ENCODE measurements around the gene CHMP6.
A peak's percentile ranks its signal among the peaks of the same experiment; 100 is the strongest.
"Not testable (repeated sequence)": the region's sequence is repeated elsewhere in the genome, so short reads cannot be mapped to it uniquely, and the experiment has no call there.

Gene CHMP6

GRCh38 chr17:81030312-81030711 is 38.7 kb downstream of the CHMP6 start:
- DNase-seq (ENCODE audit: low read depth) = not testable (repeated sequence)

GRCh38 chr17:81030741-81031565 is 39.3 kb downstream of the CHMP6 start:
- DNase-seq (ENCODE audit: low read depth) = no peak

DNA sequence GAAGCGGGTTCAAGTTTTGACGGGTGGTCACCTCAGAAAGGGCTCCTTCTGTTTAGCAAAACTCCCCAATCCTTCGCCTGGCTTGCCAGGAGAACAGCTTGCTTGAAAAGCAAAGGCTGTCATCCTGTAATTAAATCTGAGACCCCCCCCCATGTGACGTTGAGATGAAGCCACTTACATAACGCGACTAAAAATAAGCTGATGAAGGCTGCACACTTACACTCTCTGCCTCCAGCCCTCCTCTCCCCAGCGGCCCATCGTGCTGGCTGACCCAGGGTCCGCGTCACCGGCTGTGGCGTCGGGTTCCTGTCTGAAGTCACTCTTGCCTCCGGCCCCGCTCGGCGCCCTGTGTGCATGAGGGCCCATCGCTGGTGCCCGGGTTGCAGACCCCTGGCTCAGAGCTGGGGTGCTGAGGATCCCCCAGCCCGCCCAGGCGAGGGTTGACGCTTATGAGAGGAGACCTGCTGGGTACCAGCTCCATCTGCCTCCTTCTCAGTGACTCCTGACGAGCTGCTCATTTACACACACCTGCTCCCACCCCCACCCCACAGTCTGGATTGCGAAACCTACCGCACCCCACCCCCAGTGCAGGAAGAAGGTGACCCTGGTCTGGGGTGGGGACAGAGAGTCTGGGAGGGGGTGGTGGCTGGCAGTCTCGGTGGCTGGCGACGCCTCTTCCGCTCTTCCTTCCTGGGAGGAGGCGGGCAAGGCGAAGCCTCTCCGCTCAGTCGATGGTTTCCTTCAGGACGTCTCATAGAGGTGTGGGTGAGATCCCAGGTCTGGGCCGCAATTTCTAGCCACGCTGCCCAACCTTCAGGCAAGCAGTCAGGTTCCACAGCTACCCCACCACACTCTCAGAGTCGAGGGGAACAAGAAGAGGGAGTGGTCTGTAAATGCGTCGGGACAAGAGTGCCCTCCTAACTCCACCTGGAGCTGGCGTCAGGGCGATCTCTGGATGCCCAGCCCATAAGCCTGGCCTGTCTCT is 40.2 kb downstream of the CHMP6 start:
- DNase-seq (ENCODE audit: low read depth) = no peak

GRCh38 chr17:81032641-81033480 is 41.2 kb downstream of the CHMP6 start:
- DNase-seq (ENCODE audit: low read depth) = no peak

- no peak for DNase-seq (ENCODE audit: low read depth)
Measured at GRCh38 chr17:81033535-81034167, 42.0 kb downstream of the CHMP6 start.

DNA sequence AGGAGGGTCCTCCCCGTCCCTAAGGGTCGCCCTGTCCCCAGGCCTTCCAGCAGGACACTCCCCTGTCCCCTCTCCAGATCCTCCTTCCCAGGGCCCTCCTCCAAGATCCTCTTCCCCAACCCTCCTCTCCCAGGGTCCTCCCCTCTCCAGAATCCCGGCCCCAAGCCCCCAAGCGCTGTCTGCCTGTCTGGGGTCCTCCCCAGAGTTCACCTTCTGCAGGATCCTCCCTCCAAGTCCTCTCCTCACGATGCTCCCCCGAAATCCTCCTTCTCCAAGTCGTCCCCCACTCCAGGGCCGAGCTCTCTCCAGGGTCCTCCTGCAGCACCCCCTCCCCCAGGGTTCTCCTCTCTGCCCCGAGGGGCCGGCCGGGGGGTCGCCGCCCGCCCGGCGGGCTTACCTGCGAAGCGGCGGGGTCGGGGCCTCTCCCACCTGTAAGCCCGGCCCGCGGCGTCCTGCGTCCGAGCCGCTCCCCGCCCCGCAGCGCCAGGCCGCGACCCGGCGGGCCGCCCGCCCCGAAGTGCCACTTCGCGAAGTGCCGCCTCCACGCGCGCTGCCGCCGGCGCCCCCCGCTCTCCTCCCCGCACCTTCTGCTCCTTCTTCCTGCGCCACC is 42.6 kb downstream of the CHMP6 start:
- DNase-seq (ENCODE audit: low read depth) = no peak

DNA sequence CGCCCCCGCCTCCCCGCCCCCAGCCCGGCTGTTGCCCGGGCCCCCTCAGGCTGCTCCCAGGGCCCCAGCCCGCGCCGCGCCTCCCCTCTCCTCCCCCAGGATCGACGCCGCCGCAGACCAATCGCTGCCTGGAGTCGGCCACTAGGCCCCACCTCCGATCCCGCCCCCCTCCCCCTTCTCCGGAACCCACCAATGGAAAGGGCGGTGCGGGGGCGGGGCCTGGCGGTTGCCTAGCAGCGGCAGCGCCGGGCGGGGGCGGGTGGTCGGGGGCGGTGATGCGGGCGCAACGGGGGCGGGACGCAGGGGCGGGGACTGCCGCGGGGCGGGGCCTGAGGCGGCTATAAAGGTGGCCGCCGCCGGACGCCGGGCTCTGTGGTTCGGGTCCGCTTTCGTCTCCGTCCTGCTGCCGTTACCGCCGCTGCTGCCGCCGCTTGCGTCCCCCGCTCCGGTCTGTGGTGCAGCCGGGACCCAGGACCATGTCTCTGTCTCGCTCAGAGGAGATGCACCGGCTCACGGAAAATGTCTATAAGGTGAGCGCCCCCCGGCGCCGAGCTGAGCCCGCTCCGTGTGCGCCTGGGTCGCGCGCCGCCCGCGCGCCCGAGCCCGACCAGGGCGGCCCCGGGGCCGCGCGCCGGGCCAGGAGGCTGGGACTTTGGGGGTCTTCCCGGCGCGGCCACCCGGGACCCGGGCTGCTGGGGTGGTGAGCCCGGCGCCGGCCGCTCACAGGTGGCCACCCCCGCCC is 43.3 kb downstream of the CHMP6 start, which contains the start of gene BAIAP2:
TSS of gene BAIAP2 (plus strand) at position 373 of the 742 bp plus-strand sequence. CDS start at position 477, 104 bp downstream.
- peak; percentile 97 for DNase-seq (ENCODE audit: low read depth)

DNA sequence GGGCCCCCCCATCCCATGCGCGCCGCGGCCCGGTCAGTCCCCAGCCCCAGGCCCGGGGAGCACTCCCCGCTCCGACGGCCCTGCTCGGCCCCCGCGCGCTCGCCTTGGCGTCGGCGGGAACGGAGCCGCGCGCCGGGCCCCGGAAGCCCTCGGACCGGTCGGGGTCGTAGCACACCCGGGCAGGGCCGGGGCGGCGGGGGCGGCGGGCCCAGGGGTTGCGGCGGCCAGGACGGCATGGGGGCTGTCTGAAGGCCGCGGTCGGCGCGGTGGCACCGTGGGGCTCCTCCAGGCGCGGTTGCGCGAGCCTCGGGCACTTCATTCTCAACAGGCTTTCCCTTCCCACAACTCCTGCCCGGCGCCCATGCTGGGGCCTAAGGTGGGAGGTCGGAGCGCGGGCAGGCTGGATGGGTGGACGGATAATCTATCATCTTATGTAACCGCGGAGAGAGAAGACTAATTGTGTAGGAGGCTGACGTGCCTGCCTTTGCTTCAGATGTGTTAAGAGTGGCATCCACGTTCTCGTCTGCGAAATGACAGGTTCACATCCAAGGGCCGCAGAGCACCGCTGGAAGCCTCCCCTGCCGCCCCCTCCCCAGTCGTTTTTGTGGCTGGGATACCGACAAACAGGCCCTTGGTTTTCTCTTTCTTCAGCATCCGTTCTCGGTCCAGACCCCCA is 44.0 kb downstream of the CHMP6 start:
- DNase-seq (ENCODE audit: low read depth) = no peak

- DNase-seq (ENCODE audit: low read depth) = no peak
Measured at GRCh38 chr17:81036197-81036941, 44.7 kb downstream of the CHMP6 start.

DNA sequence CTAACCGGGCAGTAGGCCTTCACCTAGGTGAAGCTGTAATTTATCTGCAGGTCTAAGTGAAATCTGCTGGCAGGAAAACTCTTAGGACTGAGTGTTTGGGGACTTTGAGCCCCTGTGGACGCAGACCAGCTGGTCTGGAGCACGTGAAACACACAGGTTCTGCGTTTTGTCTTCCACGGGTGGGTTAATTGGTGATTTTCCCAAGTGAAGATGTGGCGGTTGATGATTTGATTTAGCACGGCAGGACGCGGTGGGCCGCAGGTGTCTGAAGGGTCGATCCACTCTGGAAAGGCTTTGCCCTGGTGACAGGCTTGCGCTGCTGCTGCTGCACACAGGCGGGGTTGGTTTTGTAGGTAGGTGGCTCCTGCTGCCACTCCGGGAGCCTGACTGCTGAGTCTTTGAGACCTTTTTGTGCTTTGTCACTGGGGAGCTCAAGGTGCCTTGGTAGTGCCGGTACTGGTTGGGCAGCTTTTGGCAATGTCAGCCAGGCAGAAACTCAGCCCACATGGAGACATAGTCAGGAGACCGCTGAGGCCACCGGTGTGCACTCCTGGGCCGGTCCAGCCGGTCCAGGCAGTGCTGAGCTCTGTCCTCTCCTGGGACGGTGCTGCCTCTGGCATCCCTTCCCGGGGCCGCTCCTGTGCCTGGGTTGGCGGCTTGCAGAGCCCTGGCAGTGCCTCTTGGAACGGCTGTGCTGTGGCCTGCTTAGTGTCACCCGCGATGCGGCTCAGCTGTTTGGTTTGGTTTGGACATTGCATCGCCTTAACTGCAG is 45.6 kb downstream of the CHMP6 start:
- no peak for DNase-seq (ENCODE audit: low read depth)

DNA sequence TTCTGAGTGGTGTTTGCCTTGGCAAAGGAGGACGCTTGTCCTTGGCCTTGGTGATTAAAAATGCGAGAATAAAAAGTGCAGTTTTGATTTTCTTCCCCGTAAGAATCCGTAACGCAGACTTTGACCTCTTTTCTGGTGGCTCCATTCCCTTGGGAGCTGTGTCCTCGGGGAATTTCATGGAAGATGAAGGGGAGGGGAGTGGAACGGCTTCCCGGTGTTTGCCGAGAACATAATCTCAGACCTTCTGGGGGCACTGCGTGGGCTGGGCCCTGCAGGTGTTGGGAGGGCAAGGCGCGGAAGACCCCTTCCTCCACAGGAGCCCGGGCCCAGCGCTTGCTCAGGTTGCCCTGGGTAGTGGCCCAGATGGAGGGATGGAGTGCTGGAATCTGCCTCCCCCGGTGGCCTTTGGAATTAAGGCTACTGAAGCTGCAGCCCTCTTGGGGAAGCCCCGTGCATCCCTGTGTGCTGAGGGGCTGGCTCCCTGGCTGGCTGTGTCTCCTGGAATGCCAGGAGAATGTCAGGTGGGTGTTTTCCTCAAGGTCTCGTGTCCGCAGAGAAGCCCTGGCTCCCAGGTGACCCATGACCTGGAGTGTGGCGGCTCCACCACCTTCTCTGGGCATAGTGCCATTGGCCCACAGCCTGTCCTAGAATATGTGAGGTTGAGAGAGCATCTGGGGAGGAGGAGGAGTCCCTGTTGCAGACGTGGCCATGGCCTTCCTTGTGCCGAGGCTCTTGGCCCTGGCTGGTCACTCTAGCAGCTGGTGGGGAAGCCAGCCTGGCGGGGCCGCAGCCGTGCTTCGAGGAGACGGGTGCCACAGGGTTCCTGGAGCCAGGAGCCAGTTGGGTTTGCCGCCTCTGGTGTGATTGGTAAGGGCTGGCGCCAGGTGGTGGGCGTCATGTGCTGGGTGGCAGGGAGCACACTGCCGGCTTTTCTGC is 46.4 kb downstream of the CHMP6 start:
- DNase-seq (ENCODE audit: low read depth) = no peak

- DNase-seq (ENCODE audit: low read depth) = no peak
Measured at GRCh38 chr17:81039096-81039495, 47.5 kb downstream of the CHMP6 start.

DNA sequence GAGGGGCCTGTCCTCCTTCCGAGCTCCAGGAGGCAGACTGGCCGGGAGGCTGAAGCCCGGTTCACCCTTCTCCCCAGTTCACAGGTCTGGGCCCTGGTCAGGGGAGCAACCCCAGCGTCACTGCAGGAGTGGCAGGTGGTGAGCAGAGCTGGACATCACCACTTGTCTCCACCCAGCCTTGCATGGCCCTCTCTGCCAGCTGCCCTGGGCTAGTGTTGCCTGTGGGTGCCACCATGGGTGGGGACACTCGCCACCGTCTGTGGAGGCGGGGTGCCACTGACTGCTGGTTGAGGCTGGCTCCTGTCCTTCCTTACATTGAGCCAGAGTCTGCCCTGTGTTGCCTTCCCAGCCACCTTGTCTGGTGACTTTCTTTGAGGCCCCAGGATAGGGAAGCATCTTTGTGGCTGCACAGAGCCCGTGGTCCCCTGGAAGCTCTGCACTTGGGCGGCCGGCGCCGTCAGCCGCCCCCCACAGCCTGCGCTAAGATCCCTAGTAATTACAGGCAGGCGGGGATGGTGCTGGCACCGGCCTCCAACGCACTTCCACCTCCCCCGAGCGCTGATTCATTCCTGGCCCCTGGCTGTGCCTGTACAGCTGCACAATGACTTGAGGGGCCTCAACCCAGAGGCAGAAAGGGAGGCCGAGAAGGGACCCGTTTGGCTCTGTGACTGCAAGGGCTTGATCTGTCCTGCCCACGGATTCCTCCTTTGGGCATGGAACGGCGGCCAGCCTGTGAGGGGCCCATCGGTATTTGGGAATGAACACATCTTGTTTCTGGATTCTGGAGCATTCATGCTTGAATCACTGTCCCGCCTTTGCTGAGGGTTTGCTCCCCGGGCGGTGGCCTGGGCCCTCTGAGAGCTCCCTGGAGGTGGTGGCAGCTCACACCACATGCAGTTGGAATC is 48.5 kb downstream of the CHMP6 start:
- no peak for DNase-seq (ENCODE audit: low read depth)

GRCh38 chr17:81040791-81041337 is 49.2 kb downstream of the CHMP6 start:
- no peak for DNase-seq (ENCODE audit: low read depth)

- DNase-seq (ENCODE audit: low read depth) = no peak
Measured at GRCh38 chr17:81042606-81043005, 51.0 kb downstream of the CHMP6 start.

DNA sequence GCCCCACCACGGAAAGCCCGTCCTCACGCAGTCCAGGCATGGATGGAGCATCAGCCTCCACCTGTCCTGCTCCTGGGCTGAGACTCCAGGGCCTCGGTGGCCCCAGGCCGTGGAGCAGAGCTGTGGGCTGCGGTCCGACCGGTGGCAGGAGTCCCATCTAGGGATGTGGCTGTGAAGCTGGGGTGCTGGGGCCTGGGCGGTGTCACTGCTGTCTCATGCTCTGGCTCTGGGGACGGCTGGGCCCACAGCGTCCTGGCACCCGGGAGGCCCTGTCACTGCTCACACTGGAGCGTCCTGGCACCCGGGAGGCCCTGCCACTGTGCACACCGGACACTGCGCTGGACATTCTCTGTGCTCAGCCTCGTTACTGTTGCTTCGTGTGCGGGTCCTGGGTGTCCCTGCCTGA is 51.7 kb downstream of the CHMP6 start:
- DNase-seq (ENCODE audit: low read depth) = no peak
